GM19324 (cell line): Measurements from ENCODE around the gene COQ10B.
"Not testable (repeated sequence)": the region's sequence is repeated elsewhere in the genome, so short reads cannot be mapped to it uniquely, and the experiment has no call there.

ENCODE experiments used
- ATAC-seq: cut with Tn5 transposase; IDR thresholded peaks from one replicate; pipeline ENCODE4 v1.9.1; 2021; ENCODE audit warnings: mild to moderate bottlenecking, moderate library complexity; ENCODE audit not compliant: unreplicated experiment, low FRiP score

COQ10B gene

DNA sequence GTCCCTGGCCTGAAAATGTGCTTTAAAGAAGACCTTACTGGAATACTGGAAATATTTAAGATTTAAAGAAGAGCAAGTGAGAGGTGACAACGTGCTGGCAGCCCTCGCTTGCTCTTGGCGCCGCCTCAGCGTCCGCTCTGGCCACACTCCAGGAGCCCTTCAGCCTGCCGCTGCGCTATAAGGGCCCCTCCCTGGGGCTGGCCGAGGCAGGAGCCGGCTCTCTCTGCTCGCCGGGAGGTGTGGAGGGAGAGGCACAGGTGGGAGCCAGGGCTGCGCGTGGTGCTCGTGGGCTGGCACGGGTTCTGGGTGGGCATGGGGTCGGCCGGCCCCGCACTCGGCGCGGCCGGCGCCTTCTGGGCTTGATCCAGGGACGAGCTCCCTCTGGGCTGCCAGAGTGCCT, 2.9 kb upstream of the COQ10B start:
- ATAC-seq, result no peak

DNA sequence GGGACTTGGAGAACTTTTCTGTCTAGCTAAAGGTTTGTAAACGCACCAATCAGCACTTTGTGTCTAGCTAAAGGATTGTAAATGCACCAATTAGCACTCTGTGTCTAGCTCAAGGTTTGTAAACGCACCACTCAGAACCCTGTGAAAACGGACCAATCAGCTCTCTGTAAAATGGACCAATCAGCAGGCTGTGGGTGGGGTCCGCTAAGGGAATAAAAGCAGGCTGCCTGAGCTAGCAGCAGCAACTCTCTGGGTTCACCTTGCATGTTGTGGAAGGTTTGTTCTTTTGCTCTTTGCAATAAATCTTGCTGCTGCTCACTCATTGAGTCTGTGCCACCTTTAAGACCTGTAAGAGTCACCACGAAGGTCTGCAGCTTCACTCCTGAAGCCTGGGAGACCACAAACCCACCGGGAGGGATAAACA, 2.4 kb upstream of the COQ10B start:
- ATAC-seq, result not testable (repeated sequence)

DNA sequence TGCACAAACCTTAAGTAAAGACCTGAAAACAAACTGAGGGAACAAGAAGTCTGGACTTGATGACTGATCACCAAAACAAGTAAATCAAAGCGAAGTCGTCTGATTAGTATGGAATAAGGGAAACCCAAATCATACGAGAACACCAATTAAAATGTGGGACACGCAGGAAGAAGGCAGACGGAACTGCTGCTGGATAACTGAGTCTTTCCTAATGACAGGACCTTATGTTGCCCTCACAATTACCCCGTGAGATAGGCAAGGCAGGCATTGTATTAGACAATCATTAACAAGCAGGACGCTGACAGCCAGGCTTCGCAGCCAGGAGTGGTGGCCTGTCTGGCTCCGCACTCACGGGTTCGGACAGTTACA, 614 bp upstream of the COQ10B start:
- ATAC-seq, result no peak

DNA sequence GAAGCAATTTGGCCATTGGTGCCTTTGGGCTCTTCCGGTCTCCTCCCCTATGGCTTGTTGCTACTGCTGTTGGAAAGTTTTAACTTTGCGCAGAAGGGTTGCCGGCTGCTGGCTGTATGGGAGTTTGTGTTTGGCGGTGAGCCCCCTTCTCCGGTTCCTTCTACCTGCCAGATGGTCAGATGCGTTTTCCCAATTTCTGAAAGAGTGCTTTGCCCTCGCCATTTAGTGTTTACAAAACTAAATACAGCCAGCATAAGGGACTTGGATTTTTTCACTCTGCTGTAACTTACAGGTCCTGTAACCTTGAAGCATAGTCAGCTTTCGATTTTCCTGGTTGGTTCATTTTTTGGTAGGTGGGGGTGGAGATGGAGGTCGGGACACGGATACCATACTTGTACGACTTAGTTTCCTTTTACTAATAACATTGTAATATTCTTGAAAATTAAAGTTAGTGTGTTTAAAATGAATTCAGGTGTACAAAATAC, 604 bp downstream of the COQ10B start:
- ATAC-seq, result peak; percentile 24

DNA sequence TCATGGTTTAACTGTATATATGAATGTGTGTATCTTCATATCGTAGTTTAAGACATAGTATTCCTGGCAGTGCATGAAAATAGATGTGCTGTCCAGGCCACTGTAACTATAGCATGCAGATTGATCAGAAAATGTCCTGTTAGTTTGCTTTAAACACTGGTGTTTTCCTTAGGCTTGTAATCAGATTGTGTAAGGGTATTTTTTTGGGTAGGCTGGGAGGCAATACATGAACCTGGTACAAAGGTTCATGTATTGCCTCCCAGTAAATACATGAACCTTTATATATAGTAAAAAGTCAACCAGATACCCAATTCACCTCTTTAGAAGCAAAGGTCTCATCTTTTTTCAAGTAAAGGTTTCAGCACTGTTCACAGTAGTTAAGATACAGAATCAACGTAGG, 1.6 kb downstream of the COQ10B start:
- no peak for ATAC-seq

DNA sequence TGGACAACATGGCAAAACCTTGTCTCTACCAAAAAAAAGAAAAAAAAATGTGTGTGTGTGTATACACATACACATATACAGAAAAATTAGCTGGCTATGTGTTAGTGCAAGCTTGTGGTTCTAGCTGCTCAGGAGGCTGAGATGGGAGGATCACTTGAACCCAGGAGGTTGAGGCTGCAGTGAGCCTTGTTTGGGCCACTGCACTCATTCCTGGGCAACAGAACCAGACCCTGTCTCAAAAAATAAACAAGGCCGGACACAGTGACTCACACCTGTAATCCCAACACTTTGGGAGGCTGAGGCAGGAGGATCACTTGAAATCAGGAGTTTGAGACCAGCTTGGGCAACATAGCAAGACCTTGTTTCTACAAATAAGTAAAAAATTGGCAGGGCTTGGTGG, 2.1 kb downstream of the COQ10B start:
- no peak for ATAC-seq

DNA sequence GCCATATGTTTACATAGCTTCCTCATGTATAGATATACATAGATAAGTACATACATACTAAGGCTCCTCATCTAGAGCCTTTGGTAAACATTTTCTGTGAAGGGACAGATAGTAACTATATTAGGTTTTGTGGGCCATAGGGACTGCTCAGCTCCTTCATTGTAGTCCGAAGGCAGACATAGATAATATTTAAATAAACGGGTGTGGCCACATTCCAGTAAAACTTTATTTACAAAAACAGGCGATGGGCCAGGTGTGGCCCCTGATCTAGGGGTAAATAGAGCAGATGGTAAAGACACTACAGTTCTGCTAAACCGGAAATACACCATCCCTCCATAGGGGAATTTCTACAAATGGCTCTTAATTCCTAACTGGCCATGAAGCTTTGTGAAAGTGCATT, 7.3 kb downstream of the COQ10B start:
- ATAC-seq, result no peak

DNA sequence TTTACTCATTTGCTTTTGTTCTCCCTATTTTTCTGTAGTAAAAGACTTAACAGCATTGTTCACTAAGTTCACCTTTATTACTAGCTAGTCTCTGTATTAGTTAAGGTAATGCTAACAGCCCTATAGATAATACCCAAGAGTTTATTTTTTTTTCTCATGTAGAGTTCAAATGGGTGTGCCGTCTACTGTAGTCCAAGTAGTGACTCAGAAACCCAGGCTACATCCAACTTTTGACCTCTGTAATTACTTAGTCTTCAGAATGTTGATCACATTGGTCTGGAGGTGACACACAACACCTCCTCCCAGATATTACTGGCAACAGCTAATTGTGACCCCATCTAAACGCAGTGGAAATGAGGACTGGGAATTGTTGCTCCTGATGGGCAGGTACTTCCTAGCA, 7.7 kb downstream of the COQ10B start:
- no peak for ATAC-seq

DNA sequence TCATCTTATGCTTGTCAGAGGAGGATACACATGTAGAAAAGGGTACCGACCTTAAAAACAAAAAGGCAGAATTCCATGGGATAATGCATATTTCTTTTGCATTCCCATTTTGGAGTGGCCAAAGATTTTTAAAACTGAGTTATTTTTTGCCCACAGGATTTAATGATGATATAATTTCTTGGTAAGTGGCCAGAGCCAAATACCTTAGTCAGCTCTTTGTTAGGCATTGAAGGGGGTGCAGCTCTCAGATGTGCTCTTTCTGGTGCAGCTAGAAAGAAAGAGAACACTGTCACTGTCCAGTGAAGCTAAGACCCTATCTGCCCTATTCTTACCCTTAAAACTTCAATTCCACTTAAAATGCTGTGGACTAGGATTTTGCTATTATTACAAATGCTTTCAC, 10.8 kb downstream of the COQ10B start:
- no peak for ATAC-seq

DNA sequence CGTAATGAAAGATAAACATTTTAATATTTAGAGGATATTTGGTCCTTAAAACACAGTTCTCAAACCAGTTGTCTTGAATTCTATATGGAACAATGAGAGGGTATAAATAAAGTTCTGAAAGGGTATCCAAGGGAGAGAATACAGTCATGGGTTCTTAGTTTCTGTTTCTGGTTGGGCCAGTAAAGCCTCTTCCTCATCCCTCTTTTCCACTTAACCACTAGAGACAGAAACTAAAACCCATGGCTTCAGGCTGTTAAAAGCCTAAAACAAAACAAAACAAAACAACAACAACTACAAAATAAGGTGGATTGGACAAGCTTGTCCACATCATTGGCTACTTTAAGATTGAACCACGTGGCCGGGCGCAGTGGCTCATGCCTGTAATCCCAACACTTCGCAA, 18.8 kb downstream of the COQ10B start:
- ATAC-seq, result no peak

DNA sequence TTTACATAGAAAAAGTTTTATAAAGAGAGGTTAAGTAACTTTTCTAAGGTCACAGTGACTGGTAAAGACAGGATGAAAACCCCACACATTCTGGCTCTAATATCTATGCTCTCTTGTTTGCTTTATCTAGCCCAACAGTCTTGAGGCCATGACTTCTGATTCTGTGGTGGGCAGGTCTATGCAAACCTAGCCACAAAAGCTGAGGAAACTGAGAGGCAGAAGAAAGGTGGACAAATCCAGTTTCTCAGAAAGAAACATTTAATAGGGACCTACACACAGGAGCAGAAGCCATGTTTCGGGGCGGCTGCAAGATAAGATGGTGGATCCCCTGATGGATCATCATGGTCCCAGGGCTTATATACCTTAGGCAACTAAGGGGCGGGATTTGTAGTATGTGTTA, 24.4 kb downstream of the COQ10B start:
- no peak for ATAC-seq

DNA sequence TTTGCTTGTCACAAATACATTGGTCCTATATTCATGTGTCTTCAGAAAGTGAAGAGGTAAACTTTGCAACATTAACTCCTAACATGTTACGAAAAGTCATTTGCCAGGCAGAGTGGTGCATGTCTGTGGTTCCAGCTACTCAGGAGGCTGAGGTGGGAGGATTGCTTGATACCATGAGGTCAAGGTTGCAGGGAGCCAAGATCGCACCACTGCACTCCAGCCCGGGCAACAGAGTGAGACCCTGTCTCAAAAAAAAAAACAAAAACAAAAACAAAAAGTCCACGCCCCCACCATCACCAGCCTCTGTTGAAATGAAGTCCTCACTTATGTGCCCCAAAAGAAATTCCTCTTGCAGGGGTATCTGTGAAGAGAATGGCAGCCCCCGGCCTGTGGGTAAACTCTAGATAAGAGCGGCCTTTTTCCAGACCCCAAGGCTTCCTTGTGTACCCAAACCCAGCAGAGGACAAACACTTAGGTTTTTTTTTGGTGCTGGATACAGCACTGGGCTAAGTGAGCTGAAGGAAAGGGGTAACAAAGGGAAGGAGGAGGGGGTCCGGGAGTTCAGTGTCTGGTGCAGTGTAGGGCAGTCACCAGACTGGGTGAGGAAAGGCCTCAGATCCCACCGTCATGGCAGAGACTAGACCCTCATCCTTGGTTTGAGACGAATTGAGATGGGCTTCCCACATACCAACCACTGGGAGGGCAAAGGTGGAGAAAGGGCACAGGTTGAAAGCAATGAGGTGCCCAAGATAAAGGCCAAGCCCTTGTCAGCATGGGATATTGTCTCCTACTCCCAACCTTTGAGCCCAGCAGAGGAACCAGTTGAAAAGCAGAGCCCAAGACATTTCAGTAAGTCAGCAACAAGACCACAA, 27.0 kb downstream of the COQ10B start:
- ATAC-seq, result no peak

DNA sequence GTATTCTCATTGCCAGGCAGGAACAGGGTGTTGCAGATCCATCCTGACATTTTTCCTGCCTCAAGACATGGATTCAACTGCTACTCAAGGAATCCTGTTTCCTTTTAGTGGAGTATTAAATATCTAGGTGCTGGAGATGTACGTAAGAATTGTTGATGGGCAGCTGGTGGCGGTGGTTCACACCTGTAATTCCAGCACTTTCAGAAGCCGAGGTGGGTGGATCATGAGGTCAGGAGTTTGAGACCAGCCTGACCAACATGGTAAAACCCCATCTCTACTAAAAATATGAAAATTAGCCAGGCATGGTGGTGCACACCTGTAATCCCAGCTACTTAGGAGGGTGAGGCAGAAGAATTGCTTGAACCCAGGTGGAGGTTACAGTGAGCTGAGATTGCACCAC, 30.9 kb downstream of the COQ10B start:
- ATAC-seq, result not testable (repeated sequence)

DNA sequence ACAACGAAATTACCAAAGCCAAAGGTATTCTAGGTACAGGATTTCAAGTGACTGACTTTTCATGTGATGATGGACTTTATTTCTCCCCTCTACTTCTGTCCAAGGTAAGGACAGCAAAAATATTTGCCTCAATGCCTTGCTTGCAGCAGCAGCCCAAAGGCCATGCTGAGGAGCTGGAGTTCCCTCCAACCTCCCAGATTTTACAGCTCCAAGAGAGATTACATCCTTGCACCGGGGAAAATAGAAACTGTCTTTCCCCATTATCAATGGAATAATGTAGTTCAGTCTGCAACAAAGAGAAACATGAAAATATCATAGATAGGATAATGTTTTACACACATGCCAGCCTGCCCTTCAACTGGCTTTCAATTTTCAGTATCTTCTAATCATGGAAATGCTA, 32.8 kb downstream of the COQ10B start:
- no peak for ATAC-seq

DNA sequence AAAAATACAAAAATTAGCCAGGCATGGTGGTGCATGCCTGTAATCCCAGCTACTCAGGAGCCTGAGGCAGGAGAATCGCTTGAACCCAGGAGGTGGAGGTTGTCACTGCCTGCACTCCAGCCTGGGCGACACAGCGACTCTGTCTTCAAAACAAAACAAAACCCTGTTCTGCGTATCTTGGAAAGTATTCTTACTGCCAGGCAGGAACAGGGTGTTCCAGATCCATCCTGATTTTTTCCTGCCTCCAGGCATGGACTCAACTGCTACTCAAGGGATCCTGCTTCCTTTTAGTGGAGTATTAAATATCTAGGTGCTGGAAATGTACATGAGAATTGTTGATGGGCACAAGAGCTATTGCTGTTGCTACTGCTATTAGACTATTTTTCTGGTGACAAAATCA, 34.0 kb downstream of the COQ10B start:
- ATAC-seq, result no peak

DNA sequence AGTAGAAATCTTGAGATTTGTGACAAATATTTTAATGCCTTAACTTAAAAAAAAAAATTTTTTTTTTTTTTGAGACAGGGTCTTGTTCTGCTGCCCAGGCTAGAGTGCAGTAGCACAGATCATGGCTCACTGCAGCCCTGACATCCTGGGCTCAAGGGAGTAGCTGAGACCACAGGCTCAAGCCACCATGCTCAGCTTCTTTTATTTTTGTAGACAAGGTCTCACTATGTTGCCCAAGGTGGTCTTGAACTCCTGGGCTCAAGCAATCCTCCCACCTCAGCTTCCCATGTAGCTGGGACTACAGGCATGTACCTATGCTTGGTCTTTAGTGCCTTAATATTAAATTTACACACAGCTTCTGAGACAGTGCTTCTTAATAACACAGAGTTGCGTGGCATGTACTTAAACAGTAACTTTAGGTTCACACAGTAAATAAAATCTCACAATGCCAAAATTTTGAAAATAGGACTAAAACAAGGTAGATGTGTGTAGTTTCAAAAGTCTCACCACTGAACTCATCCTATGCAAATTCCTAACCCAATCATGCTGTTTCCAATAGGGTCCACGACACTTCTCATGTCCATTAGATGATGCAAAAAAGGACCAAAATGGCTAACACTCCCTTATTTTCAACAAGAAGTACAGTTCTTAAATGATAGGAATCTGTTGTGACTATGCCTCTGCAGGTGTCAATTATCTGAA, 42.2 kb downstream of the COQ10B start:
- ATAC-seq, result no peak

DNA sequence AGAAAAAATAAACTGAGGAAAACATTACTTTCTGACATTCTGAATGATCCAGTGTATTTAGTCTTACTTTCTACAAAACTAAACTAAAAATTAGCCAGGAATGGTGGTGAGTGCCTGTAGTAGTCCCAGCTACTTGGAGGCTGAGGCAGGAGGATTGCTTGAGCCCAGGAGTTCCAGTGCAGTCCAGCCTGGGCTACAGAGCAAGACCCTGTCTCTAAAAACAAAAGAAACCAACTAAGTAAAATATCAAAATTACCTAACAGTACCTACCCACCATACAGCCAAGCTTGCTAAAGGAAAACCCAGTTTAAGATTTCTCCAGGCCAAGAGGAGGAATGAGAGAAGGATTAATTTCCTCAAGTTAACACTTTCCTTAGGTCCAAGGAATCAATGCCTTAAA, 43.3 kb downstream of the COQ10B start:
- ATAC-seq, result no peak

DNA sequence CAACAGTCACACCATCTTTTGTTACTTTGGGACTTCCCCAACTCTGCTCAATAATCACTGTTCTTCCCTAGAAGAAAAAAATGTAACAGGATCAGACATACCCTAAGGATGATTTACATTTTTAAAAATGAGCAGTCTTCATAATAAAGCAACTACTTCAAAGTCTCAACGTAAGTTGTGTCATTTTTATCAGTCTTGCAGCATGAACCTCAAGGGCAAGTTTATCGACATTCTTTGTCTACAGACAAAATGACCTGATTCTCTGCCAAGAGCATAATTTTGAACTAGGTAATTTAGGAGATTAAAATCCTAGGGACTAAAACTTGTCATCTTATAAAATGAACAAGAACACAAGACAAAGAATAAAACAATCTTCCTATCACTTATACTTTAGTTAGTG, 44.0 kb downstream of the COQ10B start:
- ATAC-seq, result no peak

DNA sequence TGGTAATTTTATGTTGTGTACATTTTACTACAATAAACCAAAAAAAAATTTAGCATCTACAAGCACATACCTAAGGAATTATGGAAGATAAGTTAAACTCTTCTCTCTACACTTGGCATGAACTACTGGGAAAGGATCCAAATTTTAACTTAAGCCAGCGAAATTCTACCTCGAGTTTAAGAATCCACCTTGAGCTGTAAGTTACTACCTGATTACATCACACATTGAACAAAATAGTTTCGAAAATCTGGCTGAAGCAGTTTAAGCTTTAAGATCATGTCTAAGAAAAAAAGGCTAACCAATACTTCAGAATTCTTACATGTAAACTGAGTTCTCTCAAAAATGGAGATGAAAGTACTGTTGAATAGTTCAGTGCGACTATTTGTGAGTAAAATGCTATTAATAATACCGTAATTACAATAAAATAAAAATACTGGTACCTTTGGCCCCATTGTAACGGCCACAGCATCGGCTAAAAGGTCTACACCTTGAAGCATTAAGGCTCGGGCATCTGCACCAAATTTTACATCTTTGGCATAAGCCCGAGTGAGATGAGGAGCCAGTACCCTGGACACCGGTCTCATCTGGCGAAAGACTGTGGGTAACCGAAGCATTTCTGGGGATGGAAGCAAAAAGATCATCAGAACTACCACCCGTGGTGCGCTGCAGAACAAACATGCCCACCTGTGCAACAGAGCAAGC, 45.0 kb downstream of the COQ10B start:
- ATAC-seq, result no peak

DNA sequence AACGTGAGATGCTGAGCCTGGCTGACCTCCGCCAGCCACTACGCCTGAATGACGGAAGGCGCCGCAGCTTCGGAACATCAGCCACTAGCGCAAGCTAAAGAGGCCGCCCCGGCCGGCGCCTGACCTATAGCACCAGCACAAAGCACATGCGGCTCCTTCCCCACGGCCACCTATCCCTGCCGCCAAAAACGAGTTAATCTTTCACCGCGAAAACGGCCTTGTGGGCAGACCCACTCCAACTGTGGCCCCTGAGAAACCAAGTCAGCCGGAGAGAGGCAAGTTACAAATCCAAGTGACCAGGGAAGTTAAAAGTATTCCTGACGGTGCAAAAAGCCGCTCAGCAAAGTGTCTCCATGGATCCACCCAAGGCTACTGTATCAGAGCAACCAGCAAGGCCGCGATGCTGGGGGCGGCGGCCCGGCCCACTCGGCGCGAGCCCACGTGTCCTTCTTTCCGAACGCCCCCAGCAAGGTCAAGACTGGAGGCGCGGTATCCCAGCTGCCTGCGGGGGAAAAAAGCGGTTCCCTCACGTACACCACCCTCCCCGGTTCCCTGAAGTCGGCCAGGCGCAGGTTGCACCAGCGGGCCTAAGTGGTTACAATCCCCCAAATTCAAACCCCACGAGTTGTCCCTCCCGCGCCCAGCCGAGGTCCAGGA, 45.7 kb downstream of the COQ10B start:
- peak; percentile 5 for ATAC-seq
